Neural cell (in vitro differentiated cells): ENCODE results near the gene STX19. TPM values are rescaled to one million over a fixed set of nuclear protein-coding genes. Genes with fewer than 3 reads are reported as not detected.

Experiments used
- H2AFZ ChIP-seq: fragments of 200-600, 300-800 bp; sonication (generic), shearing (Covaris generic); 2 replicates; pipeline ENCODE4 v1.6.0; 2014; ENCODE audit warnings: low read depth, mild to moderate bottlenecking, antibody characterized with exemption, low read length, moderate library complexity
- H3F3A ChIP-seq: fragments of 200-600 bp; shearing (Covaris generic); 2 replicates; pipeline ENCODE4 v1.6.1; 2016; ENCODE audit warnings: mild to moderate bottlenecking, moderate library complexity, mixed read lengths, antibody characterized with exemption, low read length; ENCODE audit not compliant: insufficient read depth, poor library complexity, severe bottlenecking
- H3K27ac ChIP-seq: fragments of 200-600, 300-800 bp; sonication (generic), shearing (Covaris generic); 2 replicates; pipeline ENCODE4 v1.5.1; 2014; ENCODE audit warnings: mild to moderate bottlenecking, low read length, moderate library complexity
- H3K27me3 ChIP-seq: fragments of 300-800, 200-600 bp; sonication (generic), shearing (Covaris generic); 2 replicates; pipeline ENCODE4 v1.6.0; 2014; ENCODE audit warnings: mild to moderate bottlenecking, low read depth, low read length, moderate library complexity; ENCODE audit not compliant: insufficient read depth
- H3K36me3 ChIP-seq: fragments of 300-800, 200-600 bp; sonication (generic), shearing (Covaris generic); 2 replicates; pipeline ENCODE4 v1.5.1; 2014; ENCODE audit warnings: mild to moderate bottlenecking, antibody characterized with exemption, low read length, moderate library complexity; ENCODE audit not compliant: insufficient read depth
- H3K4me2 ChIP-seq: fragments of 300-800, 200-600 bp; sonication (generic), shearing (Covaris generic); 2 replicates; pipeline ENCODE4 v1.6.0; 2014; ENCODE audit warnings: mild to moderate bottlenecking, low read length
- H3K4me3 ChIP-seq: fragments of 300-800, 200-600 bp; sonication (generic), shearing (Covaris generic); 2 replicates; pipeline ENCODE4 v1.5.1; 2014; ENCODE audit warnings: mild to moderate bottlenecking, low read length, moderate library complexity
- H3K79me2 ChIP-seq: fragments of 200-600 bp; shearing (Covaris generic); replicated peaks from 2 replicates; pipeline ENCODE4 v1.6.0; 2014; ENCODE audit warnings: mild to moderate bottlenecking, low read length, moderate library complexity; ENCODE audit not compliant: insufficient read depth
- H3K9ac ChIP-seq: fragments of 300-800, 200-600 bp; sonication (generic), shearing (Covaris generic); 2 replicates; pipeline ENCODE4 v1.6.1; 2016; ENCODE audit warnings: mild to moderate bottlenecking, low read length, mixed read lengths
- H3K9me2 ChIP-seq: fragments of 200-600 bp; shearing (Covaris generic); 2 replicates; pipeline ENCODE4 v1.6.1; 2016; ENCODE audit warnings: mild to moderate bottlenecking, low read length, mixed read lengths; ENCODE audit not compliant: insufficient read depth
- H3K9me3 ChIP-seq: fragments of 200-600, 300-800 bp; sonication (generic), shearing (Covaris generic); 2 replicates; pipeline ENCODE4 v1.6.1; 2016; ENCODE audit warnings: mild to moderate bottlenecking, mixed run types, low read length, moderate library complexity, mixed read lengths
- H4K20me1 ChIP-seq: fragments of 200-600 bp; shearing (Covaris generic); 2 replicates; pipeline ENCODE4 v1.6.1; 2016; ENCODE audit warnings: mild to moderate bottlenecking, mixed run types; ENCODE audit not compliant: insufficient read depth
- EP300 ChIP-seq: fragments of 450-650 bp; conservative IDR thresholded peaks from 2 replicates; pipeline ENCODE4 v1.6.1; 2014; ENCODE audit warnings: antibody characterized with exemption, mild to moderate bottlenecking, moderate library complexity; ENCODE audit not compliant: poor library complexity, severe bottlenecking
- EZH2 ChIP-seq: fragments of 200-600, 300-800 bp; shearing (Covaris generic), sonication (generic); IDR thresholded peaks from 2 replicates; pipeline ENCODE4 v1.6.1; 2014; ENCODE audit warnings: antibody characterized with exemption, low read length, borderline replicate concordance, mild to moderate bottlenecking; ENCODE audit not compliant: insufficient read depth, poor library complexity, severe bottlenecking
- MXI1 ChIP-seq: fragments of 450-650 bp; conservative IDR thresholded peaks from 2 replicates; pipeline ENCODE4 v1.6.1; 2014; ENCODE audit warnings: antibody characterized with exemption, mild to moderate bottlenecking; ENCODE audit not compliant: poor library complexity, severe bottlenecking
- POLR2AphosphoS5 ChIP-seq: IDR thresholded peaks from 2 replicates; pipeline ENCODE4 v1.6.1; 2012
- RAD21 ChIP-seq: fragments of 450-650 bp; conservative IDR thresholded peaks from 2 replicates; pipeline ENCODE4 v1.6.1; 2014; ENCODE audit warnings: antibody characterized with exemption, mild to moderate bottlenecking, moderate library complexity
- SMC3 ChIP-seq: fragments of 450-650 bp; conservative IDR thresholded peaks from 2 replicates; pipeline ENCODE4 v1.6.1; 2014; ENCODE audit warnings: antibody characterized with exemption, mild to moderate bottlenecking, moderate library complexity; ENCODE audit not compliant: poor library complexity
- TAF1 ChIP-seq: IDR thresholded peaks from 2 replicates; pipeline ENCODE4 v1.6.1; 2012; ENCODE audit warnings: low read depth
- polyA plus RNA-seq: library from polyadenylated mRNA; depleted of rRNA; stranded (reverse); fragments of >200 nt; gene quantifications from 2 replicates; pipeline ENCODE4 v1.2.3, GENCODE V29; 2014
- TF ChIP-seq, protein P1 (sequence below): IDR thresholded peaks from 2 replicates; pipeline ENCODE4 v1.6.1; 2012; ENCODE audit warnings: borderline replicate concordance
- TF ChIP-seq, protein P2 (sequence below): fragments of 450-650 bp; IDR thresholded peaks from 2 replicates; pipeline ENCODE4 v1.5.1; 2014; ENCODE audit warnings: antibody characterized with exemption, mild to moderate bottlenecking, moderate library complexity; ENCODE audit not compliant: poor library complexity, severe bottlenecking

The STX19 gene
- polyA plus RNA-seq, 1 donor from 2014 or later, result not detected

DNA sequence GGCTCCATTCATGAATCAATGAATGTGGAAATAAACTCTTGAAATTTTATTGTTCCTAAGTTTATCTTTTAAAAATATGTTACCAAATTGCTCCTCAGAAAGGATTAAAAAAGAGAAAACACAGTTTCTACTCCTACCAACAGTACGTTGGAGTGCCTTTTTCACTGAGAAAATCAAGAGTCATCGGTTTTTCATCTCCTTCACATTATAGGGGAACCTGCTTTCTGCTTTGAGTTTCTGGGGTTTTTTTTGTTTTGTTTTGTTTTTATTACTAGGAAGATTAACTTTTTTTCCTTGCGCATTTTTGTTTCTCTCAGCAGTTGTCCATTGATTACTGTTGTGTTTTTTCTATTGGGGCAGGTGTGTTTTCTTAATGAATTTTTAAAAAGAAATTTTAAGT lies 45.0 kb downstream of the STX19 start:
- no peaks in the 10 kb centered on the region for H3K36me3 ChIP-seq
- TF ChIP-seq MXI1 (no peak), SMC3 (no peak), EZH2 (no peak), TAF1 (no peak), RAD21 (no peak), POLR2AphosphoS5 (no peak), EP300 (no peak)
- TF ChIP-seq, protein P1, sequence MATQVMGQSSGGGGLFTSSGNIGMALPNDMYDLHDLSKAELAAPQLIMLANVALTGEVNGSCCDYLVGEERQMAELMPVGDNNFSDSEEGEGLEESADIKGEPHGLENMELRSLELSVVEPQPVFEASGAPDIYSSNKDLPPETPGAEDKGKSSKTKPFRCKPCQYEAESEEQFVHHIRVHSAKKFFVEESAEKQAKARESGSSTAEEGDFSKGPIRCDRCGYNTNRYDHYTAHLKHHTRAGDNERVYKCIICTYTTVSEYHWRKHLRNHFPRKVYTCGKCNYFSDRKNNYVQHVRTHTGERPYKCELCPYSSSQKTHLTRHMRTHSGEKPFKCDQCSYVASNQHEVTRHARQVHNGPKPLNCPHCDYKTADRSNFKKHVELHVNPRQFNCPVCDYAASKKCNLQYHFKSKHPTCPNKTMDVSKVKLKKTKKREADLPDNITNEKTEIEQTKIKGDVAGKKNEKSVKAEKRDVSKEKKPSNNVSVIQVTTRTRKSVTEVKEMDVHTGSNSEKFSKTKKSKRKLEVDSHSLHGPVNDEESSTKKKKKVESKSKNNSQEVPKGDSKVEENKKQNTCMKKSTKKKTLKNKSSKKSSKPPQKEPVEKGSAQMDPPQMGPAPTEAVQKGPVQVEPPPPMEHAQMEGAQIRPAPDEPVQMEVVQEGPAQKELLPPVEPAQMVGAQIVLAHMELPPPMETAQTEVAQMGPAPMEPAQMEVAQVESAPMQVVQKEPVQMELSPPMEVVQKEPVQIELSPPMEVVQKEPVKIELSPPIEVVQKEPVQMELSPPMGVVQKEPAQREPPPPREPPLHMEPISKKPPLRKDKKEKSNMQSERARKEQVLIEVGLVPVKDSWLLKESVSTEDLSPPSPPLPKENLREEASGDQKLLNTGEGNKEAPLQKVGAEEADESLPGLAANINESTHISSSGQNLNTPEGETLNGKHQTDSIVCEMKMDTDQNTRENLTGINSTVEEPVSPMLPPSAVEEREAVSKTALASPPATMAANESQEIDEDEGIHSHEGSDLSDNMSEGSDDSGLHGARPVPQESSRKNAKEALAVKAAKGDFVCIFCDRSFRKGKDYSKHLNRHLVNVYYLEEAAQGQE, result no peak
- TF ChIP-seq, protein P2, sequence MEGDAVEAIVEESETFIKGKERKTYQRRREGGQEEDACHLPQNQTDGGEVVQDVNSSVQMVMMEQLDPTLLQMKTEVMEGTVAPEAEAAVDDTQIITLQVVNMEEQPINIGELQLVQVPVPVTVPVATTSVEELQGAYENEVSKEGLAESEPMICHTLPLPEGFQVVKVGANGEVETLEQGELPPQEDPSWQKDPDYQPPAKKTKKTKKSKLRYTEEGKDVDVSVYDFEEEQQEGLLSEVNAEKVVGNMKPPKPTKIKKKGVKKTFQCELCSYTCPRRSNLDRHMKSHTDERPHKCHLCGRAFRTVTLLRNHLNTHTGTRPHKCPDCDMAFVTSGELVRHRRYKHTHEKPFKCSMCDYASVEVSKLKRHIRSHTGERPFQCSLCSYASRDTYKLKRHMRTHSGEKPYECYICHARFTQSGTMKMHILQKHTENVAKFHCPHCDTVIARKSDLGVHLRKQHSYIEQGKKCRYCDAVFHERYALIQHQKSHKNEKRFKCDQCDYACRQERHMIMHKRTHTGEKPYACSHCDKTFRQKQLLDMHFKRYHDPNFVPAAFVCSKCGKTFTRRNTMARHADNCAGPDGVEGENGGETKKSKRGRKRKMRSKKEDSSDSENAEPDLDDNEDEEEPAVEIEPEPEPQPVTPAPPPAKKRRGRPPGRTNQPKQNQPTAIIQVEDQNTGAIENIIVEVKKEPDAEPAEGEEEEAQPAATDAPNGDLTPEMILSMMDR, result no peak
- H3K79me2 ChIP-seq, result peaks cover 65% of the 10 kb centered on the region
- H3K4me2 ChIP-seq, result no peak overlapping the region
- no peak overlapping the region for H2AFZ ChIP-seq
- no peaks in the 10 kb centered on the region for H3F3A ChIP-seq
- H3K27ac ChIP-seq, result no peak overlapping the region
- no peaks in the 10 kb centered on the region for H4K20me1 ChIP-seq
- no peaks in the 10 kb centered on the region for H3K9me3 ChIP-seq
- no peak overlapping the region for H3K9ac ChIP-seq
- H3K27me3 ChIP-seq, result no peaks in the 10 kb centered on the region
- H3K9me2 ChIP-seq, result no peaks in the 10 kb centered on the region
- no peak overlapping the region for H3K4me3 ChIP-seq

DNA sequence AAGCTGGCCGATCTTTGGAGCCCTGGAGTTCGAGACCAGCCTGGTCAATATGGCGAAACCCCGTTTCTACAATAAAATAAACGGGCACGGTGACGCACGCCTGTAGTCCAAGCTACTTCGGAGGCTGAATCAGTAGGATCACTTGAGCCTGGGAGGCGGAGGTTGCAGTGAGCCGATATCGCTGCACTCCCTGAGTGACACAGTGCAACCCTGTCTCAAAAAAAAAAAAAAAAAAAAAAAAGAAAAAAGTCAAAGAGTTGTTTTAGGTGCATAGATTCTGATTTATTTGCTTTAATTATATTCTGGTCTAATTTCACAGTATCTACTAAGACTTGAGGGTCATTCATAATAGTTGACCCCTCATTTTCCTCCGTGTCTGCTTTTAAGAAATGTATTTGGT lies 46.7 kb downstream of the STX19 start:
- peak overlapping the region; percentile 85 for H3K4me2 ChIP-seq

More for the DNA sequence above, 46.7 kb downstream of the STX19 start:
- no peaks in the 10 kb centered on the region for H3K9me2 ChIP-seq
- H2AFZ ChIP-seq, result no peak overlapping the region
- H3K79me2 ChIP-seq, result peaks cover 60% of the 10 kb centered on the region
- TF ChIP-seq POLR2AphosphoS5, result no peak
- TF ChIP-seq RAD21, result no peak
- TF ChIP-seq, protein P2, result no peak
- TF ChIP-seq, protein P1, result no peak
- no peak for TF ChIP-seq TAF1
- no peak for TF ChIP-seq EP300
- no peak for TF ChIP-seq MXI1
- TF ChIP-seq EZH2, result no peak
- TF ChIP-seq SMC3, result no peak
- no peaks in the 10 kb centered on the region for H4K20me1 ChIP-seq
- no peaks in the 10 kb centered on the region for H3K9me3 ChIP-seq
- H3K9ac ChIP-seq, result no peak overlapping the region
- no peaks in the 10 kb centered on the region for H3K36me3 ChIP-seq
- H3K27ac ChIP-seq, result no peak overlapping the region
- no peaks in the 10 kb centered on the region for H3F3A ChIP-seq
- no peaks in the 10 kb centered on the region for H3K27me3 ChIP-seq
- H3K4me3 ChIP-seq, result peak overlapping the region; percentile 81
